DMS53 (cell line): ENCODE data around the gene GLRA3.

Experiments used
- DNase-seq: peaks from one replicate; lab custom pipeline; 2025; lab: John Stamatoyannopoulos, UW

GLRA3 gene

DNA sequence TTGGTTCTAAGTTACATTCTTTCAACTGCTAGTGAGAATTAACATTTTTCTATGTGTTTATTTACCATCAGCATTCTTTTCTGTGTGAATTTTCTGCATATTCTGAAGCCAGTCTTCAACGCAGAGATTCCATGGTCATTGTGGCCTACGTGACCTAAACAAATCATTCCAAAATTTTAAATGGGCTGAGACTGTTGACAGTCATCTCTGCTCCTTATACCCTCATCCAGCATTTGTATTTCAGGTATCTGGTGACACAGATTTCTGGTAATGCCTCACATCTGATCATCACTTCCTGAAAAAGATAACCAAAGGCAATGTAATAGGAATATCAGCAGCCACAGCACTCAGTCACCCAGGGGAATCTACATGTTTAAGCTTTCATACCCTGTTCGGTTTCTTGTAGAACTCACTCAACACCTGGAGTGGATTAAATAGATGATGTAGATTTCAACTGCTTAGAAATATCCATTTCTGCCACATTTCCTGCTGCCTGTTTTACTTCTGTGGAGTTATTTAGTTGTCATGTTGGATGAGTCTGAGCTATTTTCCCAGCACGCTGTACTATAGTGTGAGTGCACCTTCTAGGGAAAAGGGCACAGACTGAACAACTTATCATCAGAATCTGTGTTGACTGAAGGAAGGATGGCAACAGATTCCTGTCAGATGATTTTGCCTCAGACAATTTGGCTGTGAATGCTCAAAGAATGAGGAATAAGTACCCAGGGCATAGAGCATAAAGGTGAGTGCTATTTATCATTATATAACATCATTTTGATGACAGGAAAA lies 233.7 kb downstream of the GLRA3 start:
- no peak for DNase-seq

DNA sequence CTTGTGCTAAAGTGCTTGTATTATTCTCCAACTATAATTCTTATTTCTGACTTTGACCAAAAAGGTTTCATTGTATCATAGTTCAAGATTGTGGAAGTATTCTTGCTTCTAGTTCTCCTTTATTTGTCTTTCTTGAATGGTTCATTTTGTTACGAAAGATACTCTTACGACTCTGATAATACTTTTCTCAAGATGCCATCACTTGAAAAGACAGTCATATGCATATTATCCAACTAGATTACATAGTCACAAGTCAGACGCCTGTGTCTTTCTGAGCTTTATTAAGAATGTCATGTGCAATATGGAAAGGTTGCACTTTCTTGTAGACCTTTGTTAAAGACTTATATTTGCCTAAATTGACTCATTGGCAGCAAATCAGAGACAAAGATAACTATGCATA lies 235.3 kb downstream of the GLRA3 start:
- no peak for DNase-seq

- DNase-seq: no peak
These were observed 236.1 kb downstream of the GLRA3 start for GRCh38 chr4:174592985-174593335.

DNA sequence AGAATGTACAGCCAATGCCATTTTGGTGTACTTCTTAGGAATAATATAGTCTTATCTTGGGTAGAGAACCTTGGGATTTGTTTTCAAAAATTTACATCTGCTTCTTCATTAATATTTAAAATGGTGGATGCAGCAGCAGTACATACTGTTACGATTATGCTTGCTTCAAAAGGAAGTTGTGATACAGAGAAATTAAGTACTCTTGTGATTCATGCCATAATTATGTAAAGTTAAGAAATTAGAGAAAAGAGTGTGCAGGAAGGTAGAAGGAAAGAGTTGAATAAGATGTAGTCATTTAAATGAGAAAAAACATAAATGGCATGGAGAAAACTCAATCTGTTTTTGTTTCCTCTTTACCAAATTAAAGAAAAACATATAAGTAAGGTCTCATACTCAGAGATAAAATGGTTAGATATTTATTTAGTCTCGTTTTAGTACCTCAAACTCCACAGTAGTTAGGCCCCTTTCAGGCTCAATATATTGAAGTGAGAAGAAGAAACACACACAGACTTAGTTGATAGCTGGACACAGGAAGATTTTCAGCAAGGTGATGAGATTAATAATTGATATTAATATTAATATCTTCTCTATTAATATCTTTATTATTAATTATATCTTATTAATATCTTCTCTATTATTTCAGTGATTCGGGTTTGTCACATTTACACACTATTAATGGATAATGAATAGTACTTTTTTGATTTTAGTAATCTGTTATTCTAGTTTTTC lies 236.6 kb downstream of the GLRA3 start:
- no peak for DNase-seq

GRCh38 chr4:174591243-174592021 lies 237.6 kb downstream of the GLRA3 start:
- DNase-seq: no peak

DNA sequence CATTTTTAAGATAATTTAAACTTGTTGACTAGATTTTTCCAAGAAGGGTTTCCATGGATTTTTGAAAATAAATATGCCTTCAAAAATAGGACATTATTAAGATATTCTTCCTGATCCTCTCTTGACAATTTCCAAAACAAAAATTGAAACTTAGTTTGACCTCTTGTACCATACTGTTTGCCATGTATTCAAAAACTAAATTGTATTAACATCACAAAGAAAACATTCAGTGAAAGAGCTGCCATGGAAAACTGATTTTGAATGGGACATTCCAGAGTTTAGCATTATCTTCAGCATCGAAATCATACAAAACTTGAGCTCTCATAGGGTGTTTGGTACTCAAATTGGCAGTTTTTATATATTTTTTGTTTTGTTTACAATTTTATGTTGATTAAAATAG lies 238.7 kb downstream of the GLRA3 start:
- DNase-seq: no peak
